Bone marrow (tissue), 2 donors: Measurements from ENCODE around the gene SNRNP40.
"Not testable (repeated sequence)": the region's sequence is repeated elsewhere in the genome, so short reads cannot be mapped to it uniquely, and the experiment has no call there.

Source experiments
- DNase-seq, 2 donors: peaks; one replicate each; lab custom pipeline; 2025; lab: John Stamatoyannopoulos, UW

Gene SNRNP40

DNA sequence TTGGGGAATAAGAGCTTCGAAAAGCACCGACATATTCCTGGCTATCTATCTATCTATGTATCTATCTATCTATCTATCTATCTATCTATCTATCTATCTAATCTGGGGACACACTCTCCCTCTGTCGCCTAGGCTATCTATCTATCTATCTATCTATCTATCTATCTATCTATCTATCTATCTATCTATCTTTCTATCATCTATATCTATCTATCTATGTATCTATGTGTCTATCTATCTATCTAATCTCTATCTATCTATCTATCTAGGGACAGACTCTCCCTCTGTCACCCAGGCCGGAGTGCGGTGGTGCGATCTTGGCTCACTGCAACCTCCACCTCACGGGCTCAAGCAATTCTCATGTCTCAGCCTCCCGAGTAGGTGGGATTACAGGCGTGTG is 14.2 kb downstream of the SNRNP40 start:
- not testable (repeated sequence) for DNase-seq

DNA sequence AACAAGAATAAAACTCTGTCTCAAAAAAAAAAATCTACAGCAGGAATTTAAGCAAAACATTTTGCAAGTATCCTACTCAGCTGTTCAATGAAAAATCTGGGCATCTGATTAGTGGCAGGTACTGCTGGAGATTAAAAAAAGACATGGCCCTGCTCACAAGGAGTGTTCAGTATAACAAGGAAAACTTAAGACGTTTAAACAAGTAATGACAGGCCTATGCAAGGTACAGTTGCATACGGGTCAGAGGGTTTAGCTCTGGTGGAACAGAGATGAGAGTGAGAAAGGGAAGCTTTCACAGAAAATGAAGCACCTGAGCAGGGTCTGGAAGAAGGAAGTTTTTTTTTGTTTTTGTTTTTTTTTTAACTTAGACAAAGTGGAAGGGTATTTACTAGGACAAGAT is 23.0 kb downstream of the SNRNP40 start:
- no peak for DNase-seq

DNA sequence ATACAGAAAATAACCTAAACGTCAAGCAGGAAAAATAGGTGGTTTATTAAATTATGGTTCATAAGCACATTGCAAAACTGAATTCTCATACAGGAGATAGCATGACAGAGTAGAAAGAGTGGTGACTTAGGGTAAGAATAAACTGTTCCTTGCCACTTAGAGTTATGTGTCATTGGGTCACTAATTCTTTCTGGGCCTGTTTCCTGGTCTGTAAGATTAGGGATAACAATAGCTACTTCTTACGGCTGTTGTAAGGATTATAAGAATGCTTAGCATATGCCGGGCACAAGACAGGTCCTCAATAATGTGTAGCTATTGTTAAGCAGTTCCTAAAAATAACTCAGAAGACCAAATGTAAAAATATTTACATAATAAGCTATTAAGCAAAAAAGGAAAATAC is 24.2 kb downstream of the SNRNP40 start:
- no peak for DNase-seq

DNA sequence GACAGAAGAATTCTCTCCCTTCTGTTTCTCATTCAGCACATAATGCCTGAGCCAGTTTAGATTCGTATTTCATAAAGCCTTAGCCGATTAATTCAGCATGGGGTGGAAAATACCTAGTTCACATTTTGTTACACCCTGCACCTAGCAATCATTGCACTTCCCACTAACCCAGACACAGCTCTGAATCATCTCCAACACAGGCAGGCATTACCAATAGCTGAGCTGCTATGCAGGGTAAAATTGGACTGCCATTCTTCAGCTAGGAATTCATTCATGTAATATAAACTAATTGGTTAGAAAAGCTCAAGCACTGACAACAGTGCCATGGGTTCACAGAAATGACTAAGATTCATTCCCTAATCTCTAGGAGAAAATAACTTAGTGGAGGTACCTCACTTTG is 30.0 kb downstream of the SNRNP40 start:
- no peak for DNase-seq

DNA sequence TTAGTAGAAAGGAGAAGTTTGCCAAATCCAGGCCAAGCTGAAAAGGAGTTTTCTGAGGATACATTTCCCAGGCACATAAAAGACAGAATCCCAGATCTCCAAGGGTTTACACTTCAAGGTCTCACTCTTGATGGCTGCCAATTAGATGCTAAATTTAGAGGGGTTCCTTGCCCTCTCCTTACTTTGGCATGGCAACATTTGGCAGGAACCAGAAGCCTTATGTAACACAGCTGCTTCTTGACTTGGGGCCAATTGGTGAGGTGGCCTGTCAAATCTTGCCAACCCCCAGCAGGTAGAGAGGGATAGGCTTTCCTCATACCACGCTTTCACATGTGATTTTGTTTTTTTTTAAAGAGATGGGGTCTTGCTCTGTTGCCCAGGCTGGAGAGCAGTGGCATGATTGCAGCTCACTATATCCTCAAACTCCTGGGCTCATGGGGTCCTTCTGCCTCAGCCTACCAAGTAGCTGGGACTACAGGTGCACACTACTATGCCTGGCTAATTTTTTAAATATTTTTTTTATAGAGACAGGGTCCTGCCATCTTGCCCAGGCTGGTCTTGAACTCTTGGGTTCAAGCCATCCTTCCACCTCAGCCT is 31.7 kb downstream of the SNRNP40 start:
- no peak for DNase-seq

DNA sequence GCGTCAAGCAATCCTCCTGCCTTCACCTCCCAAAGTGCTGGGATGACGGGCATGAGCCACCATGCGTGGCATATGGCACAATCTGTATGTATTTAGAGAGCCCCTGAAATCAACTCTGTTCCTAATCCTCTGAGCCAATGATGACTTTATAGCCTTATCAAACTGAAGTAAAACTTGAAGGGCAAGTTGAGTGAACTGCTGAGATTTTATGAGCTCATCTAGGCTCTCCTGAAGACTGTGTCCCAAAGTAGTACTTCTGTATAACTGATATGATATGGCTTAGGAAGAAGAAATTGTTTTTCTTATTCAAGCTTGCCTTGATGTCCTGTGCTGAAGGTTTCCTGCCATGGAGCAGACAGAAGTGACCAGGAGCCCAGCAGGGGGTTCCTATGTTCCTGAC is 33.2 kb downstream of the SNRNP40 start:
- DNase-seq, result no peak

GRCh38 chr1:31262393-31262792 is 34.2 kb downstream of the SNRNP40 start:
- DNase-seq, result not testable (repeated sequence)

- no peak for DNase-seq
Measured at GRCh38 chr1:31261916-31262315, 34.7 kb downstream of the SNRNP40 start.

DNA sequence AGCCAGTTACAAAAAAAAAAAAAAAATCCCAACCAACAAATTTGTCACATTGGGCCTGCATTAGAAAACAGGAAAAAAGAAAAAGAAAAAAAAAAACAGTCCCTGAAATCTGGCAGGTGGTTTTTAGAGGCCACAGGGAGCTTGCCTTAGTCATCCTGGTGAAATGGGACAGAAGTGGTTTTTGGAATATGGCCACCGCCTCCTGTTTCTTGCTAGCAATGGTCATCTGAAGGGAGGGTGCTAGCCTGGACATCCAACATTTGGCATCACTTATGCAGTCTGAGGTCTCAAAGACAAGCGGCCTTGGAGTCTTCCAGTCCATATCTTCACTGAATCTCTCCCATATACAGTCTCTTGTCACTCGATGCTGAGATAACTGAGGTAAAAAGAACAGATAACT is 36.8 kb downstream of the SNRNP40 start:
- no peak for DNase-seq

GRCh38 chr1:31258581-31258980 is 38.0 kb downstream of the SNRNP40 start:
- DNase-seq, result no peak

- no peak for DNase-seq
Measured at GRCh38 chr1:31257213-31257612, 39.4 kb downstream of the SNRNP40 start.

DNA sequence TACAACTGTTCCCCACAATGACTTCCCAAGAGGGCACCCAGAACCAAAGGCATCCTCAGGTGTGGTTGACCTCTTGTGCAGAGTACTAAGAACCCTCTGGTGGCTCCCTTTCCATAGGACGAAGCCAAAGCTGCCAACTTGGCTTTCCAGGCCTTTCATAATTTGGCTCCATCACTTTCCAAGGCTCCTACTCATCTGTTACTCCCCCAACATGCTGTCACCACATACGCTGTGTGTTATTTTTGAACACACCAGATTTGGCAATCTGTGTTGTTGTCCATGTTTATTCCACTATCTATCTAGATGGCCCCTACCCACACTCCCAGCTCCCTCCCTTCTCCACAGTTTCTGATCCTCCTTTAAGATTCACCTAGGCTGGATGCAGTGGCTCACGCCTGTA is 46.7 kb downstream of the SNRNP40 start:
- no peak for DNase-seq

DNA sequence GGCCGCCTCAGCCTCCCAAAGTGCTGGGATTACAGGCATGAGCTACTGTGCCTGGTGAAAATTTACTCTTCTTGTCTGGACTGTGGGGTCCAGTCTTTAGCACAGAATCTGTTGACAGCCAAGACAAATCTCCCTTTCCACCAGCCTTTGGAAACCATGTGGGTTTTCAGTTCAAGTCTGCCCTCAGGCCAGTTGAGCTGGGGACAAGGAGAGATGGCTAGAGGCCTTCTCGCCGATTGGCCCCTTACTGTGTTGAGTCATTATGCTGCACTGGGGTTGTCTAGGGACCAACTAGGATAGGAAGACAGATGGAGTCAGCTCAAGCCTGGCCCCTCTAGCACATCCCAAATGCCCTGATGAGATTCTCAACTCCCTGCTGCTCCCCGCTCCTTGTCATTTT is 48.3 kb downstream of the SNRNP40 start:
- DNase-seq, result no peak

DNA sequence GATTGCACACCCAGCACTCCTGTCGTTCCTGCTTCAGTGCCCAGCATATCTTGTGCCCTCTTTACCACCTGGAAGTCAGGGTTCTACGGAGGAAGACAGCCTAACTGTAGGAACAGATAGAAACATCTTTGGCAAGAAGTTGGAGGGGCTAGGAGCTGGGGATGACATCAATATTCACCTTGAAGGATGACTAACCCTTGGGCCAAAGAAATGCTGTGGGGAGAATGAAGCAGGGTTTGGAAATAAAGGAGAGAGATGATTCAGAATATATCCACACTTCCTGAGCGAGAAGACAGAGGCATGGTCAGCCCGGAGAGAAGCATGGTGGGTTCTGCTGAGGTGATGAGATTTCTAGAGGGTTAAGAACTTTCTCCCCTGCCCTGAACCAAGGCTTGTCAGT is 52.3 kb downstream of the SNRNP40 start:
- no peak for DNase-seq

DNA sequence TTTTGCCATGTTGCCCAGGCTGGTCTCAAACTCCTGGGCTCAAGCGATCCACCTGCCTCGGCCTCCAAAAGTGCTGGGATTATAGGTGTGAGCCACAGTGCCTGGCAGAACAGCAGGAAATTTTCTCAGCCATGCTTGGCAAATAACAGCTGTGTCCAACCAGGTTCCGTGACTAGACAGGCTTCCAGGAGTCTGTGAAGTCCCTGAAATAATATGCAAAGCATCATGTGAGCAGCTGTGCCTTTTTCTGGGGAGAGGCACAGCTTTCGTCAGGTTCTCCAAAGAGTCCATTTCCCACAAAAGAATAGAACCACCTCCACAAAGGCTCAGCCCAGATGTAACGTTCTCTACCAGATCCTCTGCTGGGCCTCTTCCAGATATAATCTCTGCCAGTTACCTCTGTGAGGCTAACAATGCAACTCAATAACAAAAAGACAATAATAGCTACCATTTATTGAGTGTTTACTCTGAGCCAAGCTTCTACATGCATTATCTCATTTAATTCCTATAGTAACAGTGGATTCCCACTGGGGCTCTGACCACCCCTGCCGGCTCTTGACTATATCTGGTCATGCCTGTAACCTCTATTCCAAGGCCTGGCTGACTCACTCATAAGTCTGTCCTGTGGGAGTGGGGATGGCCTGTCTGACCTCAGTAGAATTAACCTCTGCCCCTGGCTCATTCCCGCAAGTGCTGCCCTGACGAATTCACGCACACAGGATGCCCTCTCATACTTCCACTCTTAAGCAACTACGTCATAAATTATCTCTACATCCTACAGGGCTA is 52.9 kb downstream of the SNRNP40 start:
- DNase-seq, result no peak

DNA sequence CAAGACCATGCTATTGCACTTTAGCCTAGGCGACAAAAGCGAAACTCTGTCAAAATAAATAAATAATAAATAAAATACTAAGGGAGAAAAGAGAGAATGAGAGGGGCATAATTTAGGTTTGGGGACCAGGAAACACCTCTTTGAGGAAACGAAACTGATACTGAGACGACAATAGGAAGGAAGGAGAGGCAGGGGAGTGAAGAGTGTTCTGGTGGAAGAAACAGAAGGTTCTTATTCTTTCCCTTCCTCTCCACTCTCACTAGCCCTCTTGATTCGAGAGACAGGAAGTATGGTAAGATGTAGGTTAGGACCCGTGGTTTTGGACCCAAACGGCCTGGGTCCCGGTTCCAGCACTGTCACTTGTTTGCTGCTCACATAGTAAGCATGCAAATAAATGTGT is 55.3 kb downstream of the SNRNP40 start:
- DNase-seq, result no peak

DNA sequence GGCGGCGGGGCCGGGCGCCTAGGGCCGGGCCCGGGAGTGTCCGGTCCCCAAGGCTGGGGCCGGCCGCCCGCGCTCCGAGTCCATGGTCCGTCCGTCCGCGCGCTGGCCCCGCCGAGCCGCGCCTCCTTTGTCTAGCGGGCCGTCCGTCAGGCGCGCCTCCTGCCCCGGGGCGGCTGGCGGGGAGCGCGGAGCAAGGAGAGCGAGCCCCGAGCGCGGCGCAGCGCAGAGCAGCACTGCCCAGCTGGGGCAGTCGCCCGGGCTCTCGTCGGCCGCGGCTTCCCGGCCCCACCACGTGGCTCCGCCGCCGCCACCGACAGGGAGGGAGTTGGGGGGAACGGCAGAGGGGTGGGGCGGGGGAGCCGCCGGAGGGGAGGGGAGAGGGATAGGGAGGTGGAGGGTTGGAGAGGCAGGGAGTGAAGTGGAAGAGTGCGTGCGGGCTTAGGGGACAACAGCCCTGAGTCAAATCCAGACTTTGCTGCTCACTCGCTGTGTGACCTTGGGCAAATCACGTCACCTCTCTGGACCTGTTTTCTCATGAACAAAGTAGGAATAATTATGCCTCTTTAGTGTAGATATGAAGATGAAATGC is 56.8 kb downstream of the SNRNP40 start, which contains the start of gene NKAIN1:
Gene NKAIN1, minus strand, starts transcription at position 235 of the 589 bp plus-strand sequence. CDS start 340 bp downstream, outside the sequence.
- DNase-seq, result no peak

- no peak for DNase-seq
Measured at GRCh38 chr1:31238986-31239613, 57.5 kb downstream of the SNRNP40 start.

DNA sequence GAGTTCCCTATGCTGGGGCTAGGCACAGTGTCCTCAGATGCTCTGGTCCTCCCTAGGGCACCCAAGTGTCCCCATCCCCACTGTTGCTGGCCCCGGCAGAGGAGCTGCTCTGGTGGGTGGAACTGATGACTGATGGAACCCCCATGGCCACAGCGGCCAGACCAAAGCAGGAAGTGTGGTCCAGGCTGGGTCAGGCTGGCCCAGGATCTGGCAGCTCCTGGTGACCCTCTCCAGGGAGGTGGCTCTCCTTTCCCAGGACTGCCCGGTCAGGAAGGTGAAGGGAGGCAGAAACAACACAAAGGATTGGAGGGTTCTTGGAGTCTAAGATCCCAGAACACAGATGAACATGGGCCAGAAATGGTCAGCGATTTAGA is 58.0 kb downstream of the SNRNP40 start:
- no peak for DNase-seq

DNA sequence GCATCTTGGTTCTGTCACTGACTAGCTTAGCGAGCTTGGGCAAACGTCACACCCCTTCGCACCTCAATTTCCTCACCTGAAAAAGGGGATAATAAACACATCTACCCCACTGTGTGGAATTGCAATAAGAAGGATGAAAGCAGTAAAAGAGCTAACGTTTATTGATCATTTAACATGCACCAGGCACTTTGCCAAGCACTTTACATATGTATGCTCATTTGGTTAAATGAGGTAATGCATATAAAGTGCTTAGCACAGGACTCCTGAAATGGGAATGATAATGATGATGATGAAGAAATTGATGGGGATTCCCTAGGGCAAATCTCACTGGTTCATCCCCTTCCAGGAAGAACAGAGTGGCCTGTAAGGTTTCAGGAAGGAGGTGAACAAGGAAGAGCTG is 61.7 kb downstream of the SNRNP40 start:
- DNase-seq, result no peak

GRCh38 chr1:31234123-31234708 is 62.4 kb downstream of the SNRNP40 start:
- no peak for DNase-seq

DNA sequence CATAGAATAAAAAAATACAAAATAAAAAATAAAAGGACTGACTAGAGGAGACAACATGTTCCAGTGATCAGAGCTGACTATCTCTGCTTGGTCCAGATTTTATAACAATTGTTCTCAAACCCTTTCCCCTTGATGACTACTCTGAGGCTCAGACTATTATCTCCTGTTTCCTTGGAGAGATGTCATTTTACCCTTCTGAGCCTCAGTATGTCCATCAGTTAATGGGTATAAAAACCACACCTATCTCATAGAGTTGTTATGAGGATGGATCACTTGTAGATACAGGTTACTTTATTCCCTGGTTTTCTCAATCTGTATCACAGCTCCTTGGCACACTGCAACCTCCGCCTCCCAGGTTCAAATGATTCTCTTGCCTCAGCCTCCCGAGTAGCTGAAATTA is 63.9 kb downstream of the SNRNP40 start:
- DNase-seq, result no peak

DNA sequence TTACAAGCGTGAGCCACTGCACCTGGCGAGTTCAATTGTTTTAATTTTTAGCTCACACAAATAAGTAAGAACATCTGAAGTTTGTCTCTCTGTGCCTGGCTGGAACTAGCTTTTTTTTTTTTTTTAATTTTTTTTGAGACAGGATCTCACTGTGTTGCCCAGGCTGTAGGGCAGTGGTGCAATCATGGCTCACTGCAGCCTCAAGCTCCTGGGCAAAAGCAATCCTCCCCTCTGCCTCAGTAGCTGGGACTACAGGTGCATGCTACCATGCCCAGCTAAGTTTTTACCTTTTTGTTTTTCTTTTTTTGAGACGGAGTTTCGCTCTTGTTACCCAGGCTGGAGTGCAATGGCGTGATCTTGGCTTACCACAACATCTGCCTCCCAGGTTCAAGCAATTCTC is 64.8 kb downstream of the SNRNP40 start:
- no peak for DNase-seq
